Mesendoderm (in vitro differentiated cells): ENCODE measurements around the gene FIBCD1.

Experiments used
- DNase-seq: peaks from one replicate; pipeline ENCODE4 v3.0.0; 2013
- H2AK5ac ChIP-seq: 2 replicates; pipeline ENCODE4 v1.6.1; 2013; ENCODE audit warnings: low read length, inconsistent platforms
- H2BK120ac ChIP-seq: 2 replicates; pipeline ENCODE4 v1.6.1; 2013; ENCODE audit warnings: low read depth, mild to moderate bottlenecking, low read length, moderate library complexity, mixed read lengths
- H2BK15ac ChIP-seq: replicated peaks from 2 replicates; pipeline ENCODE4 v1.6.1; 2013; ENCODE audit warnings: low read depth, mild to moderate bottlenecking, moderate library complexity
- H2BK5ac ChIP-seq: 2 replicates; pipeline ENCODE4 v1.6.1; 2013; ENCODE audit warnings: low read length, inconsistent platforms
- H3K18ac ChIP-seq: 2 replicates; pipeline ENCODE4 v1.6.1; 2013; ENCODE audit warnings: mild to moderate bottlenecking, low read length, mixed read lengths
- H3K23ac ChIP-seq: one replicate; pipeline ENCODE4 v1.6.1; 2013; ENCODE audit warnings: low read length
- H3K27ac ChIP-seq: 2 replicates; pipeline ENCODE4 v1.5.1; 2013; ENCODE audit warnings: low read depth, mild to moderate bottlenecking, inconsistent platforms, low read length, moderate library complexity
- H3K27me3 ChIP-seq: 2 replicates; pipeline ENCODE4 v1.6.1; 2013; ENCODE audit warnings: low read length, control low read depth, mild to moderate bottlenecking, inconsistent platforms; ENCODE audit not compliant: insufficient read depth, poor library complexity
- H3K36me3 ChIP-seq: 2 replicates; pipeline ENCODE4 v1.6.1; 2013; ENCODE audit warnings: low read length, inconsistent platforms; ENCODE audit not compliant: control insufficient read depth, insufficient read depth
- H3K4ac ChIP-seq: one replicate; pipeline ENCODE4 v1.6.1; 2013; ENCODE audit warnings: low read depth, mild to moderate bottlenecking, low read length, moderate library complexity
- H3K4me1 ChIP-seq: 2 replicates; pipeline ENCODE4 v1.6.1; 2013; ENCODE audit warnings: low read depth, low read length, inconsistent platforms; ENCODE audit not compliant: control insufficient read depth
- H3K4me2 ChIP-seq: 2 replicates; pipeline ENCODE4 v1.6.1; 2013; ENCODE audit warnings: low read length
- H3K4me3 ChIP-seq: 2 replicates; pipeline ENCODE4 v1.5.1; 2013; ENCODE audit warnings: mild to moderate bottlenecking, low read length
- H3K56ac ChIP-seq: one replicate; pipeline ENCODE4 v1.6.1; 2013; ENCODE audit warnings: low read length
- H3K79me1 ChIP-seq: 2 replicates; pipeline ENCODE4 v1.6.1; 2013; ENCODE audit warnings: low read length, inconsistent platforms
- H3K79me2 ChIP-seq: 2 replicates; pipeline ENCODE4 v1.6.1; 2013; ENCODE audit warnings: mild to moderate bottlenecking, low read length; ENCODE audit not compliant: control insufficient read depth, insufficient read depth
- H3K9ac ChIP-seq: 2 replicates; pipeline ENCODE4 v1.6.1; 2013; ENCODE audit warnings: low read length, inconsistent platforms
- H4K5ac ChIP-seq: one replicate; pipeline ENCODE4 v1.6.1; 2013; ENCODE audit warnings: low read length
- H4K8ac ChIP-seq: one replicate; pipeline ENCODE4 v1.6.1; 2013; ENCODE audit warnings: low read depth, mild to moderate bottlenecking, control low read depth, low read length, moderate library complexity
- WGBS: extraction: QIAGEN DNeasy Blood & Tissue Kit; methylation state at CpG from one replicate; pipeline ENCODE4 v1.1.7; 2013; ENCODE audit warnings: low lambda C conversion rate, missing lambda C conversion rate; ENCODE audit not compliant: insufficient coverage; ENCODE audit errors: extremely low coverage; 5-methylcytosine and 5-hydroxymethylcytosine counted together

FIBCD1 gene

DNA sequence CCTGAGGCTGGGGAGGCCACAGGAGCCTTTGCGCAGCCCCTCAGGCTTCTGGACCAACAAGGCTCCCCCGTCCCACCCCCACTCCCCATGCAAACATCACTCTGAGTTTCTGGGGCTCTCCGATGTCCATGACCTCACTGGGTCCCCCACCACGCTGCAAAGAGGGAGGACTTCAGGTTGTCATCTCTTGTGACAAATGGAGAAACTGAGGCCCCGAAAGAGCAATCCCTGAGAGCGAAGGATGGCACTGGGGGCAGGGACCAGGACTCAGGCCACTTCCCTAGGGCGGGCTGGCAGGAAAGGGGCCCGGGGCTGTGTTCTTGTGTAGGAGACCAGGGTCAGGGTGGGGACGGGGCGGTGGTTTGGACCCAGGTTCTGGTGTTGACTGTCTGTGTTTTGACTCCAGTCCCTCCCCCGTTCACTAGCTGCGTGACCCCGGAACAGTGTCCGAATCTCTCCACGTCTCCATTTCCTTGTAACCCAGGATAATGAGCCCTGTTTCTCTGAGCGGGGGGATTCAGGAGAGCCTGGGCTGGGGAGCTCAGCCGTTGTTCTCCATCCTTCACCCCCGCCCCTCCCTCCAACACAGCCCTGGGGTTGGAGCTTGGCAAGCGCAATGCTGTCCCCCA is 13.9 kb downstream of the FIBCD1 start:
- WGBS: no CpG with 5 or more reads among the region's 19 CpGs
- Histone ChIP-seq H3K4ac (no peak overlapping the region), H3K4me1 (no peaks in the 10 kb centered on the region), H4K8ac (no peak overlapping the region), H2BK5ac (no peak overlapping the region), H3K4me3 (no peak overlapping the region), H3K18ac (no peak overlapping the region), H3K27me3 (no peaks in the 10 kb centered on the region), H3K79me1 (no peaks in the 10 kb centered on the region), H2BK120ac (no peak overlapping the region), H2BK15ac (no peak overlapping the region), H3K56ac (no peak overlapping the region), H3K4me2 (no peak overlapping the region), H3K9ac (no peak overlapping the region), H3K27ac (no peak overlapping the region), H4K5ac (no peak overlapping the region), H3K36me3 (no peaks in the 10 kb centered on the region), H3K23ac (no peak overlapping the region), H2AK5ac (no peak overlapping the region), H3K79me2 (no peaks in the 10 kb centered on the region)
- no peak for DNase-seq

DNA sequence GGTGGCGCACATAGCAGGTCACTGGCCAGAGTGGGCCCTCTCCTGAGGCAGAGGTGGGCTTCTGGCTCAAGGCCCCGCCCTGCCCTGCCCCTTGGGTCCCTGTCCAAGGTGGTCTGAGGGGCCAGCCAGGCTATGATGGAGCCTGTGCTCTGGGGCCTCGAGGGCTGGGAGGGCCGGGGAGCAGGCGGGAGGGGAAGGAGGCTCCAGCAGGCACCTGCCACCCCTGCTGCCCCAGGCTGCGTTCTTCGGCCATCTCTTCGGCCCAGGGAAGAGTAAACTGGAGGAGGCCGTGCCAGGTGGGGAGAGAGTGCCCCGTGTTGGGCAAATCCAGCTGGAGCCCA is 14.6 kb downstream of the FIBCD1 start:
- no peaks in the 10 kb centered on the region for H3K4me1 ChIP-seq
- H3K27ac ChIP-seq: no peak overlapping the region
- H2BK5ac ChIP-seq: no peak overlapping the region
- no peak overlapping the region for H4K5ac ChIP-seq
- no peaks in the 10 kb centered on the region for H3K27me3 ChIP-seq
- H3K56ac ChIP-seq: no peak overlapping the region
- no peak overlapping the region for H3K23ac ChIP-seq
- H2AK5ac ChIP-seq: no peak overlapping the region
- no peak overlapping the region for H2BK15ac ChIP-seq
- no peak overlapping the region for H3K4me2 ChIP-seq
- no peak overlapping the region for H3K4ac ChIP-seq
- no peak for DNase-seq
- no peak overlapping the region for H3K9ac ChIP-seq
- H3K4me3 ChIP-seq: no peak overlapping the region
- H4K8ac ChIP-seq: no peak overlapping the region
- no peaks in the 10 kb centered on the region for H3K79me2 ChIP-seq
- no CpG with 5 or more reads among the region's 10 CpGs for WGBS
- H2BK120ac ChIP-seq: no peak overlapping the region
- H3K36me3 ChIP-seq: no peaks in the 10 kb centered on the region
- no peak overlapping the region for H3K18ac ChIP-seq
- no peaks in the 10 kb centered on the region for H3K79me1 ChIP-seq

DNA sequence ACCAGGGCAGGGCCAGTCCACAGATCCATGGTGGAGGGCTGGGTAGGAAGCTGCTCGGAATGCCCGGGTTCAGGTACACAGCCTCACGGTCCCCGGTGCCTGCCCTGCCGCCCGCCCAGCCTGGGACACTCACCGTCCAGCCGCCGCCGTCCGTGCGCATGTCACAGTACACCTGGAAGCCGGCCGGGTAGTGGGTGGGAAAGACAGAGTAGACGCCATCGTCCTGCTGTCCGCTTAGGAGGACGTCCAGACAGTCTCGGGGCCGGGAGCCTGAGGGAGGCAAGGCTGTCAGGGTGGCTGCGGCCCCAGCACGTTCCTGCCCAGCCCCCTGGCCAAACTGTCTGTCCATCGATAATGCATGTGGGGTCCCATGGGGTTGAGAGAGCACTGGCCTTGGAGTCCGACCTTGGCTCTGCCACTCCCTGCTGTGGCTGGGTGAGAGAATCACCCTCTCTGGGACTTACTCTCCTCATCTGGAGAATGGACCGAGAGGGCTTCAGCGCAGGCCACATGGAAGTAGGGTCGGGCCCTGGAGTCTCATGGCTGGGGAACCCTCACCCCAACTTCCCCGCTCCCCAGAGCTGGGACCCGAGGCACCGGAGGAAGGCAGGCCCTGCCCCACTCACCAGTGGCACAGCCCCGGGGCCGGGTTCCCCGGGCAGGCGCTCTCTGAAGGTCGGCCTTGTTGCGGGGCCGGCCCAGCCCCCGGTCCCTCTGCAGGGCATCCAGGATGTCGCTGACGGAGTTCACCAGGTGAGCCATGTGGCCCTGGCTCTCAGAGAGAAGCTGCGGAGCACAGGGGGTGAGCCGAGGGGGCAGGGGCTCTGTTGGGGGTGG is 15.2 kb downstream of the FIBCD1 start:
- DNase-seq: no peak
- H3K36me3 ChIP-seq: no peaks in the 10 kb centered on the region
- no peak overlapping the region for H3K27ac ChIP-seq
- H3K79me1 ChIP-seq: no peaks in the 10 kb centered on the region
- no peak overlapping the region for H3K4me2 ChIP-seq
- H4K8ac ChIP-seq: no peak overlapping the region
- no peak overlapping the region for H3K9ac ChIP-seq
- H2BK120ac ChIP-seq: no peak overlapping the region
- H3K79me2 ChIP-seq: no peaks in the 10 kb centered on the region
- no peak overlapping the region for H2BK5ac ChIP-seq
- H3K4me1 ChIP-seq: no peaks in the 10 kb centered on the region
- H3K4ac ChIP-seq: no peak overlapping the region
- H2AK5ac ChIP-seq: no peak overlapping the region
- WGBS: no CpG with 5 or more reads among the region's 42 CpGs
- no peak overlapping the region for H3K4me3 ChIP-seq
- H3K27me3 ChIP-seq: no peaks in the 10 kb centered on the region
- H3K23ac ChIP-seq: no peak overlapping the region
- no peak overlapping the region for H3K56ac ChIP-seq
- H4K5ac ChIP-seq: no peak overlapping the region
- H3K18ac ChIP-seq: no peak overlapping the region
- H2BK15ac ChIP-seq: no peak overlapping the region

DNA sequence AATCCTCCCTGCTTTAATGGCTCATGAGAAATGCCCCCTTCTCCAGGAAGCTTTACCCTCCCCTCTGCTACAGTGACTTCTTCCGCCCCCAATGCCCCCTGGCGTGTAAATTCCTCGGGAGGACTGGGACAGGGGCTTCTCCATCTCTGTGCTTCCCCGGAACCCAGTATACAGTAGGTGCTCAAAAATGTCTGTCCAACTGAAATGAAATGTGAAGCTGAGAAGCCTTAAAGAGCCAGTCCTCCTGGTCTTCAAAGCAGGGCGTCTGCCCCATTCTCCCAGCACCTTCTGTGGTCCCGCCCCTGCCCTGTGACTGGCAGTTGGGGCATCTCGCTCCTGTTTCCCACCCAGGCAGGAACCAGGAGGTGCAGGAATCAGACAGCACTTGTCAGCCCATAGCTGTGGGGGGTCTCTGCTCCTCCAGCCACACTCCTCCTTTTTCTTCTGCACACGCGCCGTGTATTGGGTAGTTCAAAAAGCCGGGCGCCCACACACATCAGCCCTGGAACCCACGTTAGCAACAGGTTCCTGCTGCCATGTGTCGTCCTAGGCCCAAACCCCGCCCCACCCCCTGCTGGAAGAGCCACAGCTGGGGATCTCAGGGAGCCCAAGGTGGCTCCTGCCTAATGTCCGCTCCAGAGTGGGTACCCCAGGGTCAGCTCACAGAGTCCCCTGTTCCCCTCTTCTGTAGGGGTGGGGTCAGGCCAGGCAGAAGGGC is 16.0 kb downstream of the FIBCD1 start:
- Histone ChIP-seq H3K79me1 (no peaks in the 10 kb centered on the region), H3K4ac (no peak overlapping the region), H3K4me3 (no peak overlapping the region), H3K4me2 (no peak overlapping the region), H3K9ac (no peak overlapping the region), H3K4me1 (no peaks in the 10 kb centered on the region), H3K36me3 (no peaks in the 10 kb centered on the region), H3K27ac (no peak overlapping the region), H2BK120ac (no peak overlapping the region), H3K79me2 (no peaks in the 10 kb centered on the region), H2BK15ac (no peak overlapping the region), H4K8ac (no peak overlapping the region), H2AK5ac (no peak overlapping the region), H3K18ac (no peak overlapping the region), H2BK5ac (no peak overlapping the region), H3K27me3 (no peaks in the 10 kb centered on the region), H3K23ac (no peak overlapping the region), H3K56ac (no peak overlapping the region), H4K5ac (no peak overlapping the region)
- WGBS: no CpG with 5 or more reads among the region's 16 CpGs
- DNase-seq: no peak

DNA sequence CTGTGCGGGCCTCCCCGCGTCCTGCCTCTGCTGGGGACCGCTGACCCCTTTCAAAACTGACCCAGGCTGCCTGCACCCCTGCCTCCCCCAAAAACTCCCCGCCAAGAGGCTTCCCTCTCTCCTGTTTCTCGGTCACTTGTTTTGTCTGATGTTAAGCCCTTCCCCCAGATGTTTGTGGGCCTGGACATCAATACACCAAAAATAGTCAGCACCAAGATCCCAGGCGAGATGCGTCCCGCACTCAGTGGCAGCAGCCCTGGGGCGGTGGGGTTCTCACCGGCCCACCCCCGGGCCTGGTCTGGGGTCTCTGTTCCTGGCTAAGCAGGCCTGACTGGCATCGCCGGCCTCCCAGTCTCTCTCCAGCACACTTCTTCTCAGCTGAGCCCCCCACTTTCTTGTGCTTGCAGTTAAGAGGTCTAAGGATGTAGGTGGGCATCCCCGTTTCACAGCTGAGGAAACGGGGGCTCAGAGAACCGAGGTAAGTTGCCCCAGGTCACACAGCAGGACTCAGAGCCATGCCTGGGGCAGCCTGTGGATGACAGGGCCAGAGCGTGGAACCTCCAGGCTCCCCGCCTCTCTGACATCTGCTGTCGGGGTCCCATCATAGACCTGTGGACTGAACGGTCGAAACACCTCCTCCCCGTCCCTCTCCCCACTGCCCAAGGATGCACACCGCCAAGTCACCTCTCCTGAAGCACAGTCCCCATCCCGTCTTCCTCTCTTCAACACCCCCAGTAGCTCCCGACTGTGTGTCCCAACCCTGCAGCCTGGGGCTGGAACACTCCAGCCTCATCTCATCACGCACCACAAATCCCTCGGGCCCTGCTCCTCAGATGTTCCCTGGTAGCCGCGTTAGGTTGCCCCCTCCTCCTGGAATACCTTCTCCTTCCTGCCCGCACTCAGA is 16.8 kb downstream of the FIBCD1 start:
- H3K4ac ChIP-seq: no peak overlapping the region
- no peaks in the 10 kb centered on the region for H3K36me3 ChIP-seq
- no peak overlapping the region for H2BK5ac ChIP-seq
- no peak overlapping the region for H2BK15ac ChIP-seq
- H3K79me1 ChIP-seq: no peaks in the 10 kb centered on the region
- H2BK120ac ChIP-seq: no peak overlapping the region
- H4K8ac ChIP-seq: no peak overlapping the region
- H3K4me3 ChIP-seq: no peak overlapping the region
- no peak overlapping the region for H3K23ac ChIP-seq
- no peak for DNase-seq
- no peaks in the 10 kb centered on the region for H3K4me1 ChIP-seq
- no peak overlapping the region for H3K4me2 ChIP-seq
- no peaks in the 10 kb centered on the region for H3K79me2 ChIP-seq
- no peak overlapping the region for H3K27ac ChIP-seq
- H3K27me3 ChIP-seq: no peaks in the 10 kb centered on the region
- no peak overlapping the region for H3K56ac ChIP-seq
- H4K5ac ChIP-seq: no peak overlapping the region
- H2AK5ac ChIP-seq: no peak overlapping the region
- no CpG with 5 or more reads among the region's 31 CpGs for WGBS
- H3K9ac ChIP-seq: no peak overlapping the region
- no peak overlapping the region for H3K18ac ChIP-seq
